A673 (cell line): Measurements from ENCODE around the gene CYS1.

Experiments used
- CTCF ChIP-seq: fragments of 300-800, 200-600 bp; sonication (generic); conservative IDR thresholded peaks from 2 replicates; pipeline ENCODE4 v1.5.1; 2017; ENCODE audit warnings: low read depth, mild to moderate bottlenecking, antibody characterized with exemption, low read length, moderate library complexity, mixed read lengths
- EZH2 ChIP-seq: fragments of 200-600 bp; sonication (generic); IDR thresholded peaks from 2 replicates; pipeline ENCODE4 v1.6.1; 2017; ENCODE audit warnings: borderline replicate concordance, low read depth, mild to moderate bottlenecking, mixed read lengths, antibody characterized with exemption, low read length; ENCODE audit not compliant: poor library complexity, severe bottlenecking

- TF ChIP-seq CTCF (no peak), EZH2 (no peak)
Observed at GRCh38 chr2:10095175-10095574, 15.0 kb upstream of the CYS1 start.
